KOPT-K1 (cell line): ENCODE results near the gene PIK3AP1.

Experiments
- H3K27ac ChIP-seq: fragments of 200-600 bp; sonication (generic); 2 replicates; pipeline ENCODE4 v1.5.1; 2016; ENCODE audit warnings: antibody characterized with exemption, mild to moderate bottlenecking, low read depth, low read length; ENCODE audit not compliant: poor library complexity, severe bottlenecking
- H3K36me3 ChIP-seq: fragments of 200-600 bp; sonication (generic); 2 replicates; pipeline ENCODE4 v1.5.1; 2017; ENCODE audit warnings: antibody characterized with exemption, mild to moderate bottlenecking, low read length, moderate library complexity; ENCODE audit not compliant: insufficient read depth
- H3K9me3 ChIP-seq: fragments of 200-600 bp; sonication (generic); 2 replicates; pipeline ENCODE4 v1.5.1; 2017; ENCODE audit warnings: antibody characterized with exemption, low read length, mild to moderate bottlenecking; ENCODE audit not compliant: insufficient read depth, poor library complexity, severe bottlenecking

Gene PIK3AP1

GRCh38 chr10:96638696-96639095, 81.6 kb downstream of the PIK3AP1 start:
- Histone ChIP-seq H3K9me3 (no peaks in the 10 kb centered on the region), H3K36me3 (no peaks in the 10 kb centered on the region), H3K27ac (no peak overlapping the region)

- no peaks in the 10 kb centered on the region for H3K9me3 ChIP-seq
- no peaks in the 10 kb centered on the region for H3K36me3 ChIP-seq
- H3K27ac ChIP-seq = no peak overlapping the region
Observed at GRCh38 chr10:96638120-96638519, 82.2 kb downstream of the PIK3AP1 start.

DNA sequence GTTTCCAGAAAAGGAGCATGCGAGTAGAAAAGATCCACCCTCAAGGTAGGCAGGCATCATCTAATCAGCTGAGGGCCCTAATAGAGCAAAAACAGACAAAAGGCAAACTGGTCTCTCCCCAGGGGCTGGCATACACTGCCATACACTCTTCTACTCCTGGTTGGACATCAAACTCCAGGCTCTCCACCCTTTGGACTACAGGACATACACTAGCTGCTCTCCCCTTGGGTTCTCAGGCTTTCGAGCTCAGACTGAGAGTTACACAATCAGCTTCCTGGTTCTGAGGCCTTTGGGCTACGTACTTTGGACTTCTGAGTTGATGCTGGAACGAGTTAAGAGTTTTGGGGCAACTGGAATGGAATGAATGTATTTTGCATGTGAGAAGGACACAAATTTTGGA, 82.6 kb downstream of the PIK3AP1 start:
- Histone ChIP-seq H3K9me3 (no peaks in the 10 kb centered on the region), H3K36me3 (no peaks in the 10 kb centered on the region), H3K27ac (no peak overlapping the region)

- H3K9me3 ChIP-seq = no peaks in the 10 kb centered on the region
- no peak overlapping the region for H3K27ac ChIP-seq
- no peaks in the 10 kb centered on the region for H3K36me3 ChIP-seq
Observed at GRCh38 chr10:96636551-96636950, 83.8 kb downstream of the PIK3AP1 start.

GRCh38 chr10:96632974-96633710, 87.2 kb downstream of the PIK3AP1 start:
- no peaks in the 10 kb centered on the region for H3K36me3 ChIP-seq
- H3K27ac ChIP-seq = no peak overlapping the region
- H3K9me3 ChIP-seq = no peaks in the 10 kb centered on the region

DNA sequence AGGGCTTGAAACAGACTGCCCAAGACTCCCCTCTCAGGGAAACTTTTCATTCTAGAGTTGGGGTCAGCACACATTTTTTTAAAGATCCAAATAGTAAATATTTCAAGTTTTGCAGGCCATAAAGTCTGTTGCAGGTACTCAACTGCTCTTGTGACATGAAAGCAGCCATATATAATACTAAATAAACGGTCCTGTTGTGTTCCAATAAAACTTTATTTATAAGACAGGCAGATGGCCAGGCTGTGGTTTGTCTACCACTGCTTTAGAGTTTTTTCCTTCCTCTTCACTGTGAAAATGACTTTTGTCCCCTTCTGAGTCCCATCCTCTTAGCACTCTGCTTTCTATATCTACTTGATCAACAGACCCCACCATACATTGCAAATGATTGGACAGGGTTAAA, 93.0 kb downstream of the PIK3AP1 start:
- Histone ChIP-seq H3K9me3 (no peaks in the 10 kb centered on the region), H3K36me3 (no peaks in the 10 kb centered on the region), H3K27ac (no peak overlapping the region)

DNA sequence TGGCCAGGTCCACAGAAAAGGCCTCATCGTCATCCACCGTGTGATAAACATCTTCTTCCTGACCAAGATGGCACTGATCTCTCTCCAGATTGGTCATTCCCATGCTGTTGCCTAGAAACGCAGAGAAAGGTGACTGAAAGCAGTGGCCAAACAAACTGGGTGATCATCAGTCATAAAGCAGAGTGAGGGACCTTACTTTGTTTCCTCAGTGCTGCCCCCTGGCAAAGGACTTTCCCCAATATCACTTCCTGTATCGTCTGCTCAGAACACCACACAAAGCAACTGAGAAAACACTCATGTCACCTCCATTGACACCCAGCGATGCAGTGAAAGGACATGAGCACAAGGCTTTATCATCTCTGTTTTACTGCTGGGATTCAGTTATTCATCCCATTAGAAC, 93.5 kb downstream of the PIK3AP1 start:
- Histone ChIP-seq H3K27ac (no peak overlapping the region), H3K9me3 (no peaks in the 10 kb centered on the region), H3K36me3 (no peaks in the 10 kb centered on the region)

GRCh38 chr10:96625173-96625572, 95.1 kb downstream of the PIK3AP1 start:
- H3K9me3 ChIP-seq = no peaks in the 10 kb centered on the region
- no peaks in the 10 kb centered on the region for H3K36me3 ChIP-seq
- no peak overlapping the region for H3K27ac ChIP-seq

GRCh38 chr10:96622013-96622787, 98.1 kb downstream of the PIK3AP1 start:
- H3K27ac ChIP-seq = no peak overlapping the region
- no peaks in the 10 kb centered on the region for H3K9me3 ChIP-seq
- no peaks in the 10 kb centered on the region for H3K36me3 ChIP-seq

- Histone ChIP-seq H3K27ac (no peak overlapping the region), H3K9me3 (no peaks in the 10 kb centered on the region), H3K36me3 (no peaks in the 10 kb centered on the region)
Observed at GRCh38 chr10:96619796-96620773, 100.2 kb downstream of the PIK3AP1 start.

- Histone ChIP-seq H3K36me3 (no peaks in the 10 kb centered on the region), H3K27ac (no peak overlapping the region), H3K9me3 (no peaks in the 10 kb centered on the region)
Observed at GRCh38 chr10:96619120-96619519, 101.2 kb downstream of the PIK3AP1 start.

GRCh38 chr10:96618653-96619052, 101.7 kb downstream of the PIK3AP1 start:
- H3K36me3 ChIP-seq = no peaks in the 10 kb centered on the region

GRCh38 chr10:96616961-96617360, 103.4 kb downstream of the PIK3AP1 start:
- no peaks in the 10 kb centered on the region for H3K36me3 ChIP-seq
- H3K9me3 ChIP-seq = no peaks in the 10 kb centered on the region
- no peak overlapping the region for H3K27ac ChIP-seq

More at GRCh38 chr10:96618653-96619052, 101.7 kb downstream of the PIK3AP1 start:
- Histone ChIP-seq H3K27ac (no peak overlapping the region), H3K9me3 (no peaks in the 10 kb centered on the region)

DNA sequence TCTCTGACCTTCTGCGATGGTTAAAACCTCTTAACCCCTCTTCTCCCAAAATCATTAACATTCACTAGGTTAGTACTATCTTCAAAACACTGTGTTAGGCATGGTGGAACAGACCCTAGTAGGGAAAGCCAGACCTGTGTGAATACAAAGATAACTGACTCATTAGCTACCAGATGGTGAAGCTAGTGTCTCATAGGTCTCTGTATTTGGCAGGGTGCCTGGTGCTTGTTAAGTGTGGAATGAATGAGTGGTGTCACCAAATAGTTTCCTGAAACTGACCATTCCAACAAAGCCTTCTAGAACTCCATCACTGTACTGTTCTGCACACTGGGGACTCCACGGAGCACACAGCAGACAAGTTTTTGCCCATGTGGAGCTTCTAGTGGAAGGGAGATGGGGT, 105.8 kb downstream of the PIK3AP1 start:
- Histone ChIP-seq H3K27ac (no peak overlapping the region), H3K9me3 (no peaks in the 10 kb centered on the region), H3K36me3 (no peaks in the 10 kb centered on the region)

- Histone ChIP-seq H3K9me3 (no peaks in the 10 kb centered on the region), H3K27ac (no peak overlapping the region), H3K36me3 (no peaks in the 10 kb centered on the region)
Observed at GRCh38 chr10:96613576-96613975, 106.7 kb downstream of the PIK3AP1 start.
